K562 (cell line): ENCODE results near the gene FAM234A. TPM values are rescaled to one million over a fixed set of nuclear protein-coding genes. Genes with fewer than 3 reads are reported as not detected.

ENCODE experiments used
- ATAC-seq: fragments of 200-7000 bp; cut with Tn5 transposase; 3 replicates; pipeline ENCODE4 v1.9.1; 2020; ENCODE audit warnings: moderate library complexity
- BruUV-seq: library from RNA; stranded (reverse); fragments of 400-500 nt; replicated peaks from 2 replicates; lab custom pipeline; 2021; lab: Mats Ljungman, UMichigan
- CTCF ChIA-PET: fragments of 300-600 bp; formaldehyde crosslinking; extraction: SDS; loops from one replicate; lab custom pipeline; 2021; ENCODE audit warnings: low intra/inter-chr PET ratio; lab: Yijun Ruan, JAX
- POLR2A ChIA-PET: fragments of 300-600, 350-650 bp; sonication (Branson Sonifier 250); formaldehyde crosslinking; extraction: SDS; loops from one replicate; lab custom pipeline; 2021; ENCODE audit warnings: antibody characterized with exemption, inconsistent platforms; lab: Yijun Ruan, JAX
- DNase-seq, 4 experiments: peaks; one replicate each; pipeline versions ENCODE4 v3.0.0 to v3.0.0-alpha.2; 2011 to 2018; ENCODE audit warnings: low spot score in 3 of 4, mixed read lengths in 3 of 4; ENCODE audit errors: extremely low read depth in 1 of 4
- FAIRE-seq: peaks from 2 replicates; lab custom pipeline; 2011; peaks lifted over from hg19 to GRCh38; lab: Jason Lieb, UNC
- H2AFZ ChIP-seq: 2 replicates; pipeline ENCODE4 v1.6.0; 2011; ENCODE audit warnings: low read depth, low read length, control low read depth, inconsistent platforms
- H3K27ac ChIP-seq: fragments of 200-600 bp; 3 replicates; pipeline ENCODE4 v1.8.0; 2011; ENCODE audit warnings: low read depth, mild to moderate bottlenecking, control low read depth, inconsistent platforms, low read length, moderate library complexity, mixed read lengths; ENCODE audit errors: extremely low read depth
- H3K27me3 ChIP-seq, 2 experiments: fragments of 300-600 bp in 1 of 2; 2 replicates in 1 of 2; 3 replicates in 1 of 2; pipeline versions ENCODE4 v1.6.0 to v1.8.0; 2011; ENCODE audit warnings: inconsistent platforms in 2 of 2, low read length in 2 of 2, mild to moderate bottlenecking in 1 of 2, mixed read lengths in 1 of 2, moderate library complexity in 1 of 2; ENCODE audit not compliant: control insufficient read depth in 2 of 2, insufficient read depth in 2 of 2
- H3K36me3 ChIP-seq: fragments of 300-600 bp; 3 replicates; pipeline ENCODE4 v1.8.0; 2011; ENCODE audit warnings: mild to moderate bottlenecking, low read length, inconsistent platforms; ENCODE audit not compliant: control insufficient read depth, insufficient read depth
- H3K4me1 ChIP-seq, 2 experiments: fragments of 200-600 bp in 1 of 2; replicated peaks in 1 of 2; 2 replicates in 1 of 2; 3 replicates in 1 of 2; pipeline versions ENCODE4 v1.5.1 to v1.8.0; 2011; ENCODE audit warnings: inconsistent platforms in 2 of 2, low read length in 2 of 2, mild to moderate bottlenecking in 1 of 2, mixed read lengths in 1 of 2, moderate library complexity in 1 of 2; ENCODE audit not compliant: control insufficient read depth in 2 of 2, insufficient read depth in 2 of 2
- H3K4me2 ChIP-seq: 2 replicates; pipeline ENCODE4 v1.6.1; 2011; ENCODE audit warnings: low read length, control low read depth, inconsistent platforms, mixed read lengths; ENCODE audit not compliant: insufficient read depth
- H3K4me3 ChIP-seq: fragments of 200-600 bp; sonication (generic), shearing (Covaris generic); 2 replicates; pipeline ENCODE4 v1.5.1; 2016; ENCODE audit warnings: control low read depth, inconsistent platforms
- H3K79me2 ChIP-seq: fragments of 200-600 bp; 3 replicates; pipeline ENCODE4 v1.8.0; 2011; ENCODE audit warnings: low read length, inconsistent platforms; ENCODE audit not compliant: control insufficient read depth, insufficient read depth
- H3K9ac ChIP-seq, 2 experiments: 2 replicates each; pipeline versions ENCODE4 v1.6.0 to v1.6.1; 2011; ENCODE audit warnings: low read depth in 2 of 2, low read length in 2 of 2, control low read depth in 1 of 2, inconsistent platforms in 1 of 2, mild to moderate bottlenecking in 1 of 2, mixed read lengths in 1 of 2; ENCODE audit not compliant: insufficient read depth in 1 of 2
- H3K9me1 ChIP-seq: one replicate; pipeline ENCODE4 v1.6.0; 2011; ENCODE audit warnings: inconsistent platforms, mild to moderate bottlenecking, low read length, moderate library complexity; ENCODE audit not compliant: control insufficient read depth, insufficient read depth
- H3K9me3 ChIP-seq: replicated peaks from 2 replicates; pipeline ENCODE4 v1.5.1; 2011; ENCODE audit warnings: low read depth, low read length, inconsistent platforms; ENCODE audit not compliant: control insufficient read depth, insufficient read depth
- H4K20me1 ChIP-seq: replicated peaks from 2 replicates; pipeline ENCODE4 v1.6.1; 2011; ENCODE audit warnings: low read length, inconsistent platforms, mixed read lengths; ENCODE audit not compliant: control insufficient read depth, insufficient read depth
- BCLAF1 ChIP-seq, 2 experiments: fragments of 450-650 bp in 1 of 2; IDR thresholded peaks; 2 replicates each; pipeline ENCODE4 v1.6.1; 2011 to 2017; ENCODE audit warnings: low read depth in 2 of 2, antibody characterized with exemption in 1 of 2, borderline replicate concordance in 1 of 2, low read length in 1 of 2, mild to moderate bottlenecking in 1 of 2, mixed read lengths in 1 of 2; ENCODE audit not compliant: control insufficient read depth in 1 of 2
- CEBPB ChIP-seq: fragments of 450-650 bp; IDR thresholded peaks from 2 replicates; pipeline ENCODE4 v1.6.1; 2016; ENCODE audit warnings: missing genetic modification characterization, missing compliant biosample characterization
- EWSR1 ChIP-seq: fragments of 450-650 bp; IDR thresholded peaks from 2 replicates; pipeline ENCODE4 v1.6.1; 2018; ENCODE audit warnings: borderline replicate concordance, mild to moderate bottlenecking, low read depth, moderate library complexity; ENCODE audit not compliant: partially characterized antibody
- FOXJ3 ChIP-seq: sonication (generic); formaldehyde crosslinking; IDR thresholded peaks from 2 replicates; pipeline ENCODE4 v1.4.0; 2020; ENCODE audit warnings: mild to moderate bottlenecking, missing genetic modification reagents
- GATAD2A ChIP-seq: fragments of 450-650 bp; IDR thresholded peaks from 2 replicates; pipeline ENCODE4 v1.6.1; 2017
- GTF2A2 ChIP-seq: IDR thresholded peaks from 2 replicates; pipeline ENCODE4 v1.6.1; 2016; ENCODE audit warnings: mild to moderate bottlenecking, missing genetic modification characterization, missing compliant biosample characterization
- RBM39 ChIP-seq: fragments of 200-400 bp; formaldehyde crosslinking; optimal IDR thresholded peaks from 2 replicates; pipeline ENCODE3; 2018; ENCODE audit warnings: low read depth, low read length
- SIRT6 ChIP-seq: IDR thresholded peaks from one replicate; pipeline ENCODE4 v1.6.1; 2012; ENCODE audit warnings: low read depth, mild to moderate bottlenecking, control low read depth, inconsistent platforms, low read length, moderate library complexity
- WGBS: fragments of 100-300 bp; shearing (Covaris generic); methylation state at CpG from one replicate; pipeline ENCODE4 v1.1.6; 2016; ENCODE audit warnings: low coverage, mixed read lengths; ENCODE audit not compliant: insufficient coverage; ENCODE audit errors: missing lambda C conversion rate; 5-methylcytosine and 5-hydroxymethylcytosine counted together
- in situ Hi-C: fragments of 300-500 bp; cut with MboI; formaldehyde crosslinking; loops from 4 replicates; pipeline ENCODE4 v1.15.0; 2018; ENCODE audit warnings: inconsistent platforms, mixed read lengths
- intact Hi-C: fragments of 100-400 bp; cut with micrococcal nuclease; formaldehyde crosslinking; loops from 2 replicates; pipeline ENCODE4 v1.14.2; 2022
- polyA plus RNA-seq, 8 experiments: library from polyadenylated mRNA; depleted of rRNA in 4 of 8; stranded (reverse) in 5 of 8; unstranded in 3 of 8; fragments of >200 nt; fragmentation: Nextera tagmentation in 2 of 8; fragmentation: Illumina TruSeq in 1 of 8; extraction: Ambion mirVana in 2 of 8; extraction: Trizol in 1 of 8; gene quantifications; 2 replicates each; pipeline versions ENCODE4 v1.2.1 to v1.2.3, GENCODE V29; 2011 to 2014; ENCODE audit warnings: inconsistent platforms in 1 of 8, missing spikeins in 1 of 8
- total RNA-seq, 7 experiments: library from RNA; depleted of rRNA in 6 of 7; stranded (reverse); fragments of >200 nt in 6 of 7; fragmentation: Illumina TruSeq in 2 of 7; extraction: Trizol in 2 of 7; gene quantifications; 2 replicates each; pipeline versions ENCODE4 v1.2.1 to v1.2.3, GENCODE V29; 2011 to 2021; ENCODE audit warnings: low replicate concordance in 1 of 7
- TF ChIP-seq, protein P1 (sequence below): fragments of 250-450 bp; sonication (Bioruptor Pico); IDR thresholded peaks from 2 replicates; pipeline ENCODE4 v1.4.0; 2020

FAM234A gene
- total and polyA plus RNA-seq, 9 of the 15 experiments (the other 6 are each of a cell fraction or from before 2014, with no cell fraction given) = 1.0 to 47.9 (median 15.0) TPM

- no peak for TF ChIP-seq FOXJ3
- no peak for TF ChIP-seq EWSR1
- TF ChIP-seq SIRT6 = no peak
- TF ChIP-seq, all 486 proteins: peak for 0
Measured at GRCh38 chr16:200388-200787, 34.2 kb upstream of the FAM234A start (continued).

GRCh38 chr16:203246-203645 is 31.4 kb upstream of the FAM234A start:
- no peak overlapping the region for H3K4me2 ChIP-seq
- TF ChIP-seq RBM39 = no peak
- TF ChIP-seq, protein P1, sequence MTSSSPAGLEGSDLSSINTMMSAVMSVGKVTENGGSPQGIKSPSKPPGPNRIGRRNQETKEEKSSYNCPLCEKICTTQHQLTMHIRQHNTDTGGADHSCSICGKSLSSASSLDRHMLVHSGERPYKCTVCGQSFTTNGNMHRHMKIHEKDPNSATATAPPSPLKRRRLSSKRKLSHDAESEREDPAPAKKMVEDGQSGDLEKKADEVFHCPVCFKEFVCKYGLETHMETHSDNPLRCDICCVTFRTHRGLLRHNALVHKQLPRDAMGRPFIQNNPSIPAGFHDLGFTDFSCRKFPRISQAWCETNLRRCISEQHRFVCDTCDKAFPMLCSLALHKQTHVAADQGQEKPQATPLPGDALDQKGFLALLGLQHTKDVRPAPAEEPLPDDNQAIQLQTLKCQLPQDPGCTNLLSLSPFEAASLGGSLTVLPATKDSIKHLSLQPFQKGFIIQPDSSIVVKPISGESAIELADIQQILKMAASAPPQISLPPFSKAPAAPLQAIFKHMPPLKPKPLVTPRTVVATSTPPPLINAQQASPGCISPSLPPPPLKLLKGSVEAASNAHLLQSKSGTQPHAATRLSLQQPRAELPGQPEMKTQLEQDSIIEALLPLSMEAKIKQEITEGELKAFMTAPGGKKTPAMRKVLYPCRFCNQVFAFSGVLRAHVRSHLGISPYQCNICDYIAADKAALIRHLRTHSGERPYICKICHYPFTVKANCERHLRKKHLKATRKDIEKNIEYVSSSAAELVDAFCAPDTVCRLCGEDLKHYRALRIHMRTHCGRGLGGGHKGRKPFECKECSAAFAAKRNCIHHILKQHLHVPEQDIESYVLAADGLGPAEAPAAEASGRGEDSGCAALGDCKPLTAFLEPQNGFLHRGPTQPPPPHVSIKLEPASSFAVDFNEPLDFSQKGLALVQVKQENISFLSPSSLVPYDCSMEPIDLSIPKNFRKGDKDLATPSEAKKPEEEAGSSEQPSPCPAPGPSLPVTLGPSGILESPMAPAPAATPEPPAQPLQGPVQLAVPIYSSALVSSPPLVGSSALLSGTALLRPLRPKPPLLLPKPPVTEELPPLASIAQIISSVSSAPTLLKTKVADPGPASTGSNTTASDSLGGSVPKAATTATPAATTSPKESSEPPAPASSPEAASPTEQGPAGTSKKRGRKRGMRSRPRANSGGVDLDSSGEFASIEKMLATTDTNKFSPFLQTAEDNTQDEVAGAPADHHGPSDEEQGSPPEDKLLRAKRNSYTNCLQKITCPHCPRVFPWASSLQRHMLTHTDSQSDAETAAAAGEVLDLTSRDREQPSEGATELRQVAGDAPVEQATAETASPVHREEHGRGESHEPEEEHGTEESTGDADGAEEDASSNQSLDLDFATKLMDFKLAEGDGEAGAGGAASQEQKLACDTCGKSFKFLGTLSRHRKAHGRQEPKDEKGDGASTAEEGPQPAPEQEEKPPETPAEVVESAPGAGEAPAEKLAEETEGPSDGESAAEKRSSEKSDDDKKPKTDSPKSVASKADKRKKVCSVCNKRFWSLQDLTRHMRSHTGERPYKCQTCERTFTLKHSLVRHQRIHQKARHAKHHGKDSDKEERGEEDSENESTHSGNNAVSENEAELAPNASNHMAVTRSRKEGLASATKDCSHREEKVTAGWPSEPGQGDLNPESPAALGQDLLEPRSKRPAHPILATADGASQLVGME (CRISPR knock-in tag) = no peak
- no peak for TF ChIP-seq GATAD2A
- no peak for TF ChIP-seq CEBPB (tag)
- no peak for TF ChIP-seq GTF2A2 (tag)
- TF ChIP-seq BCLAF1 (IDR thresholded peaks at IDR 0.05; ENCODE audit: borderline replicate concordance in 1 of 2, control insufficient read depth in 1 of 2, low read depth in 2 of 2, low read length in 1 of 2) = no peak
- TF ChIP-seq, all 486 proteins: peak for 0
- no peaks in the 10 kb centered on the region for H3K9me3 ChIP-seq
- ATAC-seq (no peak), DNase-seq (no peak), FAIRE-seq (no peak)
- peaks cover 86% of the 10 kb centered on the region for H3K36me3 ChIP-seq
- no peak overlapping the region for H3K4me3 ChIP-seq
- H3K9me1 ChIP-seq = no peaks in the 10 kb centered on the region
- H3K79me2 ChIP-seq = peaks cover 3% of the 10 kb centered on the region; the same call in 1 of the 3 replicates
- ChIA-PET CTCF (interaction anchor here (0.6 kb wide), 1 partner anchor 116 kb away, joined by 8 read pairs; no protein-coding TSS in a partner anchor), POLR2A (no interaction called here)
- H3K9ac ChIP-seq = no peak overlapping the region
- in situ Hi-C loops = no loop called here
- H3K27me3 ChIP-seq = no peaks in the 10 kb centered on the region
- no TSS peak for BruUV-seq
- H3K27ac ChIP-seq = no peak overlapping the region
- intact Hi-C loops = no loop called here
- 93% methylated on average over 4 of the region's 4 CpGs for WGBS
- no peaks in the 10 kb centered on the region for H3K4me1 ChIP-seq
- H2AFZ ChIP-seq = no peak overlapping the region
- H4K20me1 ChIP-seq = no peaks in the 10 kb centered on the region
